Tibial nerve (tissue), 4 donors: ENCODE data around the gene LYPD3.

Experiments used
- EP300 ChIP-seq, 2 donors: sonication (generic); formaldehyde crosslinking; IDR thresholded peaks; one replicate each; pipeline ENCODE4 v1.6.1; 2017; ENCODE audit warnings: antibody characterized with exemption in 2 of 2, mild to moderate bottlenecking in 1 of 2
- POLR2A ChIP-seq, 2 donors: fragments of 450-650 bp; IDR thresholded peaks; one replicate each; pipeline ENCODE4 v1.6.1; 2017; ENCODE audit warnings: antibody characterized with exemption in 2 of 2, mild to moderate bottlenecking in 2 of 2, moderate library complexity in 2 of 2
- TF ChIP-seq, protein P1 (sequence below), 5 experiments: fragments of 200-600 bp in 3 of 5; fragments of 450-650 bp in 2 of 5; sonication (generic) in 3 of 5; IDR thresholded peaks; one replicate each; pipeline ENCODE4 v1.5.1; 2016 to 2019; ENCODE audit warnings: antibody characterized with exemption in 5 of 5, mild to moderate bottlenecking in 3 of 5, moderate library complexity in 2 of 5

DNA sequence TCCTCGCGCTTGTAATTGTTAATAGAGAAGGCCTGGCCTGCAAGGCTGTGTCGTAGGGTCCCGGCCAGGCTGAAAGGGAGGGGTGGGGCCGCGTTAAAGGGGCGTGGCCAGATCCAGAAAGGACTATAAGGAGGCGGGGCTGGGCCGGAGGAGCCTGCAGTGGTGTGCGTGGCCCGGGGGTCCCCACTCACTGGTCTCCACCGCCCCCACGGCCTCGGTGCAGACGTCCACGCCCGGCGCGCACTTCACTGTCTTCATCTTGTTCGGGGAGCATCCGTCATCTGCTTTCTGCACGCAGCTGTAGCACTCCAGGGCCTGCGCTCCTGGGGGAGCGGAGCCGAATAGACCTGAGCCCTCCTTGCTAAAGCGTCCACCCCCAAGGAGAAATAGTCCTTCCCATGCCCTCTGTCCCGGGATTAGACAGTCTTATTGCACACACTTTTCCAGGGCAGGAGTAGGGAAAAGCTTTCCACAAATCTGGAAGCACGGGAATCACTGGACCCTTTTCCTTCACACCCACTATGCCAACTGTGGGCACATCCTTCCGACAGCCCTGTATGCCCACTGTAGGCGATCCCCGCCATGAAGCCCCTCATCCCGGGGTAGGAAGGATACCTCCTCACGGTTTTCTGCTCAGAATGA lies 1.2 kb downstream of the LYPD3 start:
- TF ChIP-seq, protein P1, sequence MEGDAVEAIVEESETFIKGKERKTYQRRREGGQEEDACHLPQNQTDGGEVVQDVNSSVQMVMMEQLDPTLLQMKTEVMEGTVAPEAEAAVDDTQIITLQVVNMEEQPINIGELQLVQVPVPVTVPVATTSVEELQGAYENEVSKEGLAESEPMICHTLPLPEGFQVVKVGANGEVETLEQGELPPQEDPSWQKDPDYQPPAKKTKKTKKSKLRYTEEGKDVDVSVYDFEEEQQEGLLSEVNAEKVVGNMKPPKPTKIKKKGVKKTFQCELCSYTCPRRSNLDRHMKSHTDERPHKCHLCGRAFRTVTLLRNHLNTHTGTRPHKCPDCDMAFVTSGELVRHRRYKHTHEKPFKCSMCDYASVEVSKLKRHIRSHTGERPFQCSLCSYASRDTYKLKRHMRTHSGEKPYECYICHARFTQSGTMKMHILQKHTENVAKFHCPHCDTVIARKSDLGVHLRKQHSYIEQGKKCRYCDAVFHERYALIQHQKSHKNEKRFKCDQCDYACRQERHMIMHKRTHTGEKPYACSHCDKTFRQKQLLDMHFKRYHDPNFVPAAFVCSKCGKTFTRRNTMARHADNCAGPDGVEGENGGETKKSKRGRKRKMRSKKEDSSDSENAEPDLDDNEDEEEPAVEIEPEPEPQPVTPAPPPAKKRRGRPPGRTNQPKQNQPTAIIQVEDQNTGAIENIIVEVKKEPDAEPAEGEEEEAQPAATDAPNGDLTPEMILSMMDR (IDR thresholded peaks at IDR 0.05) = no peak
- TF ChIP-seq POLR2A (IDR thresholded peaks at IDR 0.05) (no peak), EP300 (IDR thresholded peaks at IDR 0.05) (peak in 1 of 2 donors; percentile 3)
